SK-N-SH treated with all-trans-retinoic acid at 6 μM for 48 hours (cell line): Measurements from ENCODE around the gene RALGAPA1.

Experiments
- ATAC-seq: fragments of 200-7000 bp; cut with Tn5 transposase; 3 replicates; pipeline ENCODE4 v1.9.1; 2020; ENCODE audit warnings: mild to moderate bottlenecking, moderate library complexity
- ARNTL ChIP-seq: fragments of 450-650 bp; formaldehyde crosslinking; IDR thresholded peaks from 2 replicates; pipeline ENCODE4 v1.5.0; 2020; ENCODE audit warnings: low read depth, mild to moderate bottlenecking, moderate library complexity, borderline replicate concordance
- CREB5 ChIP-seq: fragments of 250-450 bp; sonication (Bioruptor Pico); IDR thresholded peaks from 2 replicates; pipeline ENCODE4 v1.5.1; 2020; ENCODE audit warnings: low read depth, mild to moderate bottlenecking, moderate library complexity
- CSRNP3 ChIP-seq: fragments of 250-450 bp; sonication (Bioruptor Pico); IDR thresholded peaks from 2 replicates; pipeline ENCODE4 v1.5.1; 2021; ENCODE audit warnings: mild to moderate bottlenecking, moderate library complexity
- ISL1 ChIP-seq: fragments of 250-450 bp; sonication (Bioruptor Pico); IDR thresholded peaks from 2 replicates; pipeline ENCODE4 v2.1.2; 2022; ENCODE audit warnings: mild to moderate bottlenecking, moderate library complexity
- OSR1 ChIP-seq: fragments of 250-450 bp; sonication (Bioruptor Pico); IDR thresholded peaks from 2 replicates; pipeline ENCODE4 v1.8.0; 2022; ENCODE audit warnings: moderate library complexity, mild to moderate bottlenecking, inconsistent platforms
- PATZ1 ChIP-seq: fragments of 250-450 bp; sonication (Bioruptor Pico); IDR thresholded peaks from 2 replicates; pipeline ENCODE4 v1.8.0; 2020; ENCODE audit warnings: mild to moderate bottlenecking, moderate library complexity, borderline replicate concordance
- RARB ChIP-seq: fragments of 250-450 bp; sonication (Bioruptor Pico); IDR thresholded peaks from 2 replicates; pipeline ENCODE4 v1.8.0; 2021; ENCODE audit warnings: mild to moderate bottlenecking, moderate library complexity
- SNAI2 ChIP-seq: fragments of 250-450 bp; sonication (Bioruptor Pico); IDR thresholded peaks from 2 replicates; pipeline ENCODE4 v1.5.0; 2020; ENCODE audit warnings: mild to moderate bottlenecking, moderate library complexity
- TCF4 ChIP-seq: fragments of 250-450 bp; sonication (Bioruptor Pico); IDR thresholded peaks from 2 replicates; pipeline ENCODE4 v1.8.0; 2021; ENCODE audit warnings: mild to moderate bottlenecking, moderate library complexity, borderline replicate concordance
- TOX ChIP-seq: fragments of 250-450 bp; sonication (Bioruptor Pico); IDR thresholded peaks from 2 replicates; pipeline ENCODE4 v1.8.0; 2021; ENCODE audit warnings: mild to moderate bottlenecking, moderate library complexity, borderline replicate concordance
- TSHZ2 ChIP-seq: fragments of 250-450 bp; sonication (Bioruptor Pico); IDR thresholded peaks from 2 replicates; pipeline ENCODE4 v1.5.0; 2020; ENCODE audit warnings: mild to moderate bottlenecking, moderate library complexity
- ZFP3 ChIP-seq: fragments of 250-450 bp; sonication (Bioruptor Pico); IDR thresholded peaks from 2 replicates; pipeline ENCODE4 v1.5.0; 2020; ENCODE audit warnings: mild to moderate bottlenecking, moderate library complexity
- ZNF565 ChIP-seq: fragments of 450-650 bp; formaldehyde crosslinking; conservative IDR thresholded peaks from 2 replicates; pipeline ENCODE4 v1.5.0; 2020; ENCODE audit warnings: low read depth, mild to moderate bottlenecking, moderate library complexity
- ZNF70 ChIP-seq: fragments of 450-650 bp; formaldehyde crosslinking; IDR thresholded peaks from 2 replicates; pipeline ENCODE4 v1.5.0; 2020; ENCODE audit warnings: mild to moderate bottlenecking, moderate library complexity
- ZNF8 ChIP-seq: fragments of 450-650 bp; formaldehyde crosslinking; IDR thresholded peaks from 2 replicates; pipeline ENCODE4 v1.5.0; 2020; ENCODE audit warnings: mild to moderate bottlenecking, moderate library complexity

The RALGAPA1 gene

GRCh38 chr14:35699791-35700444 is 109.2 kb downstream of the RALGAPA1 start (continued):
- no peak for TF ChIP-seq PATZ1 (CRISPR knock-in tag)
- no peak for TF ChIP-seq CREB5 (CRISPR knock-in tag)
- no peak for TF ChIP-seq TCF4 (CRISPR knock-in tag)

GRCh38 chr14:35696575-35696974 is 112.5 kb downstream of the RALGAPA1 start:
- no peak for ATAC-seq
- TF ChIP-seq TOX (CRISPR knock-in tag) (no peak), ARNTL (CRISPR knock-in tag) (no peak), PATZ1 (CRISPR knock-in tag) (no peak), ZFP3 (CRISPR knock-in tag) (no peak), TCF4 (CRISPR knock-in tag) (no peak), RARB (CRISPR knock-in tag) (no peak), SNAI2 (no peak), ZNF70 (CRISPR knock-in tag) (no peak), ZNF565 (CRISPR knock-in tag) (no peak), TSHZ2 (CRISPR knock-in tag) (no peak), CSRNP3 (CRISPR knock-in tag) (no peak), OSR1 (CRISPR knock-in tag) (no peak), ZNF8 (CRISPR knock-in tag) (no peak)

- no peak for TF ChIP-seq PATZ1 (CRISPR knock-in tag)
- TF ChIP-seq OSR1 (CRISPR knock-in tag): no peak
- TF ChIP-seq ZNF70 (CRISPR knock-in tag): no peak
- TF ChIP-seq ARNTL (CRISPR knock-in tag): no peak
- TF ChIP-seq ZNF8 (CRISPR knock-in tag): no peak
- no peak for ATAC-seq
Observed at GRCh38 chr14:35696119-35696518, 113.0 kb downstream of the RALGAPA1 start.

GRCh38 chr14:35695647-35696046 is 113.4 kb downstream of the RALGAPA1 start:
- ATAC-seq: no peak
- TF ChIP-seq RARB (CRISPR knock-in tag): no peak
- TF ChIP-seq ISL1 (CRISPR knock-in tag): 0 out of 2 replicates have a peak, but pooled peaks have one; percentile 34
